H9 (cell line): Measurements from ENCODE around the gene THAP11. TPM values are rescaled to one million over a fixed set of nuclear protein-coding genes. Genes with fewer than 3 reads are reported as not detected.

ENCODE experiments used
- DNase-seq: peaks from one replicate; pipeline ENCODE4 v3.0.0-alpha.2; 2017
- H2AFZ ChIP-seq: one replicate; pipeline ENCODE4 v1.6.1; 2013; ENCODE audit warnings: mild to moderate bottlenecking, low read length, control low read depth, moderate library complexity
- H2AK5ac ChIP-seq: 2 replicates; pipeline ENCODE4 v1.6.1; 2013; ENCODE audit warnings: low read length, control low read depth, mixed read lengths; ENCODE audit not compliant: insufficient read length
- H2BK120ac ChIP-seq: one replicate; pipeline ENCODE4 v1.6.1; 2013; ENCODE audit warnings: low read depth, mild to moderate bottlenecking, low read length, control low read depth, inconsistent platforms; ENCODE audit not compliant: poor library complexity, severe bottlenecking
- H2BK12ac ChIP-seq: 2 replicates; pipeline ENCODE4 v1.6.1; 2013; ENCODE audit warnings: low read length, control low read depth, mixed read lengths, low read depth; ENCODE audit not compliant: insufficient read length
- H2BK15ac ChIP-seq: 2 replicates; pipeline ENCODE4 v1.6.1; 2013; ENCODE audit warnings: low read depth, low read length, control low read depth
- H2BK20ac ChIP-seq: one replicate; pipeline ENCODE4 v1.6.1; 2013; ENCODE audit warnings: low read depth, mild to moderate bottlenecking, low read length, control low read depth, inconsistent platforms; ENCODE audit not compliant: poor library complexity, severe bottlenecking
- H2BK5ac ChIP-seq: 2 replicates; pipeline ENCODE4 v1.6.1; 2013; ENCODE audit warnings: low read length, control low read depth, mixed read lengths; ENCODE audit not compliant: insufficient read length
- H3K14ac ChIP-seq: 2 replicates; pipeline ENCODE4 v1.6.1; 2013; ENCODE audit warnings: low read length, control low read depth; ENCODE audit not compliant: insufficient read depth
- H3K18ac ChIP-seq: 2 replicates; pipeline ENCODE4 v1.6.1; 2013; ENCODE audit warnings: low read depth, mild to moderate bottlenecking, mixed read lengths, low read length, control low read depth; ENCODE audit not compliant: insufficient read length
- H3K23ac ChIP-seq: 2 replicates; pipeline ENCODE4 v1.6.1; 2013; ENCODE audit warnings: low read length, control low read depth, mixed read lengths, low read depth; ENCODE audit not compliant: insufficient read length
- H3K23me2 ChIP-seq: 2 replicates; pipeline ENCODE4 v1.6.1; 2013; ENCODE audit warnings: low read depth, mild to moderate bottlenecking, mixed read lengths, low read length, control low read depth; ENCODE audit not compliant: insufficient read length, poor library complexity, severe bottlenecking
- H3K27ac ChIP-seq: 2 replicates; pipeline ENCODE4 v1.5.1; 2013; ENCODE audit warnings: low read length, control low read depth, mixed read lengths, low read depth; ENCODE audit not compliant: insufficient read length
- H3K27me3 ChIP-seq: 2 replicates; pipeline ENCODE4 v1.6.1; 2013; ENCODE audit warnings: low read length, control low read depth, inconsistent platforms; ENCODE audit not compliant: insufficient read depth
- H3K4ac ChIP-seq: 2 replicates; pipeline ENCODE4 v1.6.1; 2013; ENCODE audit warnings: low read depth, mild to moderate bottlenecking, control low read depth, inconsistent platforms, low read length, moderate library complexity
- H3K4me1 ChIP-seq: 2 replicates; pipeline ENCODE4 v1.6.1; 2013; ENCODE audit warnings: low read length, control low read depth, inconsistent platforms; ENCODE audit not compliant: insufficient read depth
- H3K4me2 ChIP-seq: 2 replicates; pipeline ENCODE4 v1.6.1; 2013; ENCODE audit warnings: low read length, control low read depth, mixed read lengths; ENCODE audit not compliant: insufficient read length, insufficient read depth
- H3K56ac ChIP-seq: 2 replicates; pipeline ENCODE4 v1.6.1; 2013; ENCODE audit warnings: low read depth, mild to moderate bottlenecking, mixed read lengths, low read length, control low read depth; ENCODE audit not compliant: insufficient read length
- H3K79me1 ChIP-seq: 2 replicates; pipeline ENCODE4 v1.6.1; 2013; ENCODE audit warnings: low read depth, mild to moderate bottlenecking, moderate library complexity, low read length, control low read depth, inconsistent platforms; ENCODE audit not compliant: insufficient read depth, poor library complexity, severe bottlenecking
- H3K79me2 ChIP-seq: 2 replicates; pipeline ENCODE4 v1.6.1; 2013; ENCODE audit warnings: low read length, control low read depth, inconsistent platforms; ENCODE audit not compliant: insufficient read depth
- H3K9ac ChIP-seq: 2 replicates; pipeline ENCODE4 v1.6.1; 2013; ENCODE audit warnings: low read length, control low read depth, mixed read lengths; ENCODE audit not compliant: insufficient read length; ENCODE audit errors: extremely low read depth
- H3K9me3 ChIP-seq: one replicate; pipeline ENCODE4 v1.6.1; 2013; ENCODE audit warnings: low read depth, low read length, inconsistent platforms; ENCODE audit not compliant: control insufficient read depth
- H3T11ph ChIP-seq: one replicate; pipeline ENCODE4 v1.6.1; 2013; ENCODE audit warnings: mild to moderate bottlenecking, low read length, control low read depth, inconsistent platforms
- H4K20me1 ChIP-seq: one replicate; pipeline ENCODE4 v1.6.1; 2013; ENCODE audit not compliant: control insufficient read depth, insufficient read length, insufficient read depth
- H4K5ac ChIP-seq: 2 replicates; pipeline ENCODE4 v1.6.1; 2013; ENCODE audit warnings: low read depth, mild to moderate bottlenecking, mixed read lengths, low read length, control low read depth; ENCODE audit not compliant: insufficient read length
- H4K8ac ChIP-seq: replicated peaks from 2 replicates; pipeline ENCODE4 v1.6.1; 2013; ENCODE audit warnings: low read length, control low read depth, mixed read lengths, low read depth; ENCODE audit not compliant: insufficient read length
- H4K91ac ChIP-seq: 2 replicates; pipeline ENCODE4 v1.6.1; 2013; ENCODE audit warnings: low read depth, mild to moderate bottlenecking, moderate library complexity, mixed read lengths, low read length, control low read depth; ENCODE audit not compliant: insufficient read length
- H3K27ac Mint-ChIP-seq, 3 experiments: 2 replicates in 2 of 3; 3 replicates in 1 of 3; pipeline ENCODE4 v1.8.0; 2020 to 2021; ENCODE audit warnings: mixed read lengths in 3 of 3, mild to moderate bottlenecking in 1 of 3, moderate library complexity in 1 of 3
- H3K27me3 Mint-ChIP-seq: 2 replicates; pipeline ENCODE4 v1.8.0; 2021; ENCODE audit warnings: low read depth, mild to moderate bottlenecking, moderate library complexity, mixed read lengths
- H3K36me3 Mint-ChIP-seq, 3 experiments: 2 replicates in 2 of 3; 3 replicates in 1 of 3; pipeline ENCODE4 v1.8.0; 2020 to 2021; ENCODE audit warnings: low read depth in 3 of 3, mixed read lengths in 3 of 3; ENCODE audit not compliant: insufficient read depth in 1 of 3
- H3K4me1 Mint-ChIP-seq, 2 experiments: 2 replicates each; pipeline ENCODE4 v1.8.0; 2020; ENCODE audit warnings: mixed read lengths in 2 of 2
- H3K4me3 Mint-ChIP-seq, 2 experiments: 2 replicates in 1 of 2; 3 replicates in 1 of 2; pipeline ENCODE4 v1.8.0; 2020 to 2021; ENCODE audit warnings: mild to moderate bottlenecking in 2 of 2, mixed read lengths in 2 of 2, moderate library complexity in 1 of 2
- H3K9me3 Mint-ChIP-seq, 2 experiments: 2 replicates in 1 of 2; 3 replicates in 1 of 2; pipeline ENCODE4 v1.8.0; 2020; ENCODE audit warnings: mild to moderate bottlenecking in 2 of 2, mixed read lengths in 2 of 2, moderate library complexity in 1 of 2
- WGBS: extraction: QIAGEN DNeasy Blood & Tissue Kit; methylation state at CpG from one replicate; pipeline ENCODE4 v1.1.7; 2013; ENCODE audit warnings: missing lambda C conversion rate, low lambda C conversion rate, mixed read lengths; ENCODE audit not compliant: insufficient read length; ENCODE audit errors: extremely low coverage; 5-methylcytosine and 5-hydroxymethylcytosine counted together
- total RNA-seq: library from RNA; stranded (reverse); gene quantifications from 2 replicates; pipeline ENCODE4 v1.2.1, GENCODE V29; 2021
- TF ChIP-seq, protein P1 (sequence below): fragments of 200-600 bp; sonication (generic); conservative IDR thresholded peaks from 3 replicates; pipeline ENCODE4 v1.8.0; 2021; ENCODE audit warnings: antibody characterized with exemption, mild to moderate bottlenecking

The THAP11 gene
- total RNA-seq, 1 experiment from 2014 or later, result 48.9 TPM

GRCh38 chr16:67800338-67800926 is 41.7 kb upstream of the THAP11 start:
- no peak overlapping the region for H3K4me3 Mint-ChIP-seq

More at GRCh38 chr16:67800338-67800926, 41.7 kb upstream of the THAP11 start:
- H2AFZ ChIP-seq, result no peak overlapping the region
- H3K27me3 ChIP-seq, result no peaks in the 10 kb centered on the region
- no peak overlapping the region for H2AK5ac ChIP-seq
- no peak overlapping the region for H3K4me2 ChIP-seq
- TF ChIP-seq, protein P1, sequence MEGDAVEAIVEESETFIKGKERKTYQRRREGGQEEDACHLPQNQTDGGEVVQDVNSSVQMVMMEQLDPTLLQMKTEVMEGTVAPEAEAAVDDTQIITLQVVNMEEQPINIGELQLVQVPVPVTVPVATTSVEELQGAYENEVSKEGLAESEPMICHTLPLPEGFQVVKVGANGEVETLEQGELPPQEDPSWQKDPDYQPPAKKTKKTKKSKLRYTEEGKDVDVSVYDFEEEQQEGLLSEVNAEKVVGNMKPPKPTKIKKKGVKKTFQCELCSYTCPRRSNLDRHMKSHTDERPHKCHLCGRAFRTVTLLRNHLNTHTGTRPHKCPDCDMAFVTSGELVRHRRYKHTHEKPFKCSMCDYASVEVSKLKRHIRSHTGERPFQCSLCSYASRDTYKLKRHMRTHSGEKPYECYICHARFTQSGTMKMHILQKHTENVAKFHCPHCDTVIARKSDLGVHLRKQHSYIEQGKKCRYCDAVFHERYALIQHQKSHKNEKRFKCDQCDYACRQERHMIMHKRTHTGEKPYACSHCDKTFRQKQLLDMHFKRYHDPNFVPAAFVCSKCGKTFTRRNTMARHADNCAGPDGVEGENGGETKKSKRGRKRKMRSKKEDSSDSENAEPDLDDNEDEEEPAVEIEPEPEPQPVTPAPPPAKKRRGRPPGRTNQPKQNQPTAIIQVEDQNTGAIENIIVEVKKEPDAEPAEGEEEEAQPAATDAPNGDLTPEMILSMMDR, result no peak
- H3K23ac ChIP-seq, result no peak overlapping the region
- no peak overlapping the region for H3K18ac ChIP-seq
- peak overlapping the region; percentile 4 to 86 (median 83); a peak in 5 of 7 replicates for H3K27ac Mint-ChIP-seq
- no peak overlapping the region for H2BK5ac ChIP-seq
- no peak overlapping the region for H3K27ac ChIP-seq
- no peaks in the 10 kb centered on the region for H3K9me3 ChIP-seq
- H3K9ac ChIP-seq, result no peak overlapping the region
- no peak overlapping the region for H4K5ac ChIP-seq
- H3K36me3 Mint-ChIP-seq, result peaks cover 14 to 65% (median 51%) of the 10 kb centered on the region in 3 experiments
- whole genome bisulfite sequencing, result no CpG with 5 or more reads among the region's 7 CpGs
- no peak overlapping the region for H2BK120ac ChIP-seq
- no peak overlapping the region for H4K91ac ChIP-seq
- H3K27me3 Mint-ChIP-seq, result no peaks in the 10 kb centered on the region
- no peaks in the 10 kb centered on the region for H4K20me1 ChIP-seq
- DNase-seq, result no peak
- H3K9me3 Mint-ChIP-seq, result no peaks in the 10 kb centered on the region
- H3K23me2 ChIP-seq, result peaks cover under 1% of the 10 kb centered on the region
- no peak overlapping the region for H2BK15ac ChIP-seq
- peaks cover 8% of the 10 kb centered on the region for H3K79me1 ChIP-seq
- peaks cover 2% of the 10 kb centered on the region; the same call in 1 of the 2 replicates for H3K79me2 ChIP-seq
- H2BK12ac ChIP-seq, result no peak overlapping the region
- H4K8ac ChIP-seq, result no peak overlapping the region
- no peak overlapping the region for H3K4ac ChIP-seq
- H2BK20ac ChIP-seq, result no peak overlapping the region
- H3K4me1 Mint-ChIP-seq, result peaks cover 7% of the 10 kb centered on the region in 2 experiments
- no peak overlapping the region for H3K56ac ChIP-seq
- H3T11ph ChIP-seq, result no peak overlapping the region
- H3K4me1 ChIP-seq, result 0 out of 2 replicates have a peak, but pooled peaks cover 2% of the 10 kb centered on the region
- no peak overlapping the region for H3K14ac ChIP-seq
